SK-N-DZ (cell line): Measurements from ENCODE around the gene AKAP7.

Experiments
- DNase-seq: peaks from one replicate; pipeline ENCODE4 v3.0.0-alpha.2; 2015; ENCODE audit warnings: low spot score

Gene AKAP7

GRCh38 chr6:131134220-131134979 lies 867 bp upstream of the AKAP7 start:
- no peak for DNase-seq

GRCh38 chr6:131134980-131135243 lies 355 bp upstream of the AKAP7 start:
- no peak for DNase-seq

GRCh38 chr6:131136021-131136786 lies 937 bp downstream of the AKAP7 start:
- DNase-seq = no peak

- no peak for DNase-seq
Measured at GRCh38 chr6:131139599-131139998, 4.3 kb downstream of the AKAP7 start.

GRCh38 chr6:131143319-131143718 lies 8.1 kb downstream of the AKAP7 start:
- no peak for DNase-seq

GRCh38 chr6:131146865-131147264 lies 11.6 kb downstream of the AKAP7 start:
- no peak for DNase-seq

- DNase-seq = no peak
Measured at GRCh38 chr6:131156411-131156810, 21.1 kb downstream of the AKAP7 start.

- DNase-seq = no peak
Measured at GRCh38 chr6:131159578-131159977, 24.3 kb downstream of the AKAP7 start.

GRCh38 chr6:131160254-131160758 lies 25.0 kb downstream of the AKAP7 start:
- no peak for DNase-seq

- DNase-seq = no peak
Measured at GRCh38 chr6:131161987-131162386, 26.7 kb downstream of the AKAP7 start.

GRCh38 chr6:131163886-131164285 lies 28.6 kb downstream of the AKAP7 start:
- no peak for DNase-seq

GRCh38 chr6:131164506-131164905 lies 29.2 kb downstream of the AKAP7 start:
- no peak for DNase-seq

- no peak for DNase-seq
Measured at GRCh38 chr6:131167773-131168172, 32.5 kb downstream of the AKAP7 start.

GRCh38 chr6:131169613-131170012 lies 34.3 kb downstream of the AKAP7 start:
- no peak for DNase-seq

- DNase-seq = no peak
Measured at GRCh38 chr6:131172222-131172621, 37.0 kb downstream of the AKAP7 start.

- no peak for DNase-seq
Measured at GRCh38 chr6:131173680-131174079, 38.4 kb downstream of the AKAP7 start.

GRCh38 chr6:131175564-131175963 lies 40.3 kb downstream of the AKAP7 start:
- DNase-seq = no peak

GRCh38 chr6:131177996-131178395 lies 42.7 kb downstream of the AKAP7 start:
- no peak for DNase-seq

- DNase-seq = peak; percentile 10
Measured at GRCh38 chr6:131182991-131183425, 47.7 kb downstream of the AKAP7 start.

- no peak for DNase-seq
Measured at GRCh38 chr6:131183427-131184095, 48.3 kb downstream of the AKAP7 start.

GRCh38 chr6:131191590-131191989 lies 56.3 kb downstream of the AKAP7 start:
- no peak for DNase-seq

GRCh38 chr6:131197716-131198115 lies 62.4 kb downstream of the AKAP7 start:
- DNase-seq = no peak
